Astrocyte of the spinal cord (primary cell): ENCODE results near the gene GPALPP1.

Experiments used
- DNase-seq: peaks from one replicate; pipeline ENCODE4 v3.0.0; 2011; ENCODE audit warnings: low read depth, low spot score
- H3K4me3 ChIP-seq: 2 replicates; pipeline ENCODE4 v1.5.1; 2011; ENCODE audit warnings: low read depth, mild to moderate bottlenecking, low read length, moderate library complexity
- in situ Hi-C: cut with HindIII; loops from 2 replicates; pipeline ENCODE4 v1.10.0; 2017; ENCODE audit warnings: low sequenced_read_pairs
- TF ChIP-seq, protein P1 (sequence below): IDR thresholded peaks from 2 replicates; pipeline ENCODE4 v1.5.1; 2012; ENCODE audit warnings: low read depth, mild to moderate bottlenecking, low read length, inconsistent platforms

The GPALPP1 gene

GRCh38 chr13:44967704-44968433 is 21.5 kb upstream of the GPALPP1 start:
- TF ChIP-seq, protein P1, sequence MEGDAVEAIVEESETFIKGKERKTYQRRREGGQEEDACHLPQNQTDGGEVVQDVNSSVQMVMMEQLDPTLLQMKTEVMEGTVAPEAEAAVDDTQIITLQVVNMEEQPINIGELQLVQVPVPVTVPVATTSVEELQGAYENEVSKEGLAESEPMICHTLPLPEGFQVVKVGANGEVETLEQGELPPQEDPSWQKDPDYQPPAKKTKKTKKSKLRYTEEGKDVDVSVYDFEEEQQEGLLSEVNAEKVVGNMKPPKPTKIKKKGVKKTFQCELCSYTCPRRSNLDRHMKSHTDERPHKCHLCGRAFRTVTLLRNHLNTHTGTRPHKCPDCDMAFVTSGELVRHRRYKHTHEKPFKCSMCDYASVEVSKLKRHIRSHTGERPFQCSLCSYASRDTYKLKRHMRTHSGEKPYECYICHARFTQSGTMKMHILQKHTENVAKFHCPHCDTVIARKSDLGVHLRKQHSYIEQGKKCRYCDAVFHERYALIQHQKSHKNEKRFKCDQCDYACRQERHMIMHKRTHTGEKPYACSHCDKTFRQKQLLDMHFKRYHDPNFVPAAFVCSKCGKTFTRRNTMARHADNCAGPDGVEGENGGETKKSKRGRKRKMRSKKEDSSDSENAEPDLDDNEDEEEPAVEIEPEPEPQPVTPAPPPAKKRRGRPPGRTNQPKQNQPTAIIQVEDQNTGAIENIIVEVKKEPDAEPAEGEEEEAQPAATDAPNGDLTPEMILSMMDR, result peak; percentile 44
- DNase-seq, result peak; percentile 54
- in situ Hi-C loops, result no loop called here
- no peak overlapping the region for H3K4me3 ChIP-seq

GRCh38 chr13:44968434-44968815 is 20.9 kb upstream of the GPALPP1 start:
- no peak overlapping the region for H3K4me3 ChIP-seq
- TF ChIP-seq, protein P1, result no peak
- no peak for DNase-seq
- in situ Hi-C loops, result no loop called here

DNA sequence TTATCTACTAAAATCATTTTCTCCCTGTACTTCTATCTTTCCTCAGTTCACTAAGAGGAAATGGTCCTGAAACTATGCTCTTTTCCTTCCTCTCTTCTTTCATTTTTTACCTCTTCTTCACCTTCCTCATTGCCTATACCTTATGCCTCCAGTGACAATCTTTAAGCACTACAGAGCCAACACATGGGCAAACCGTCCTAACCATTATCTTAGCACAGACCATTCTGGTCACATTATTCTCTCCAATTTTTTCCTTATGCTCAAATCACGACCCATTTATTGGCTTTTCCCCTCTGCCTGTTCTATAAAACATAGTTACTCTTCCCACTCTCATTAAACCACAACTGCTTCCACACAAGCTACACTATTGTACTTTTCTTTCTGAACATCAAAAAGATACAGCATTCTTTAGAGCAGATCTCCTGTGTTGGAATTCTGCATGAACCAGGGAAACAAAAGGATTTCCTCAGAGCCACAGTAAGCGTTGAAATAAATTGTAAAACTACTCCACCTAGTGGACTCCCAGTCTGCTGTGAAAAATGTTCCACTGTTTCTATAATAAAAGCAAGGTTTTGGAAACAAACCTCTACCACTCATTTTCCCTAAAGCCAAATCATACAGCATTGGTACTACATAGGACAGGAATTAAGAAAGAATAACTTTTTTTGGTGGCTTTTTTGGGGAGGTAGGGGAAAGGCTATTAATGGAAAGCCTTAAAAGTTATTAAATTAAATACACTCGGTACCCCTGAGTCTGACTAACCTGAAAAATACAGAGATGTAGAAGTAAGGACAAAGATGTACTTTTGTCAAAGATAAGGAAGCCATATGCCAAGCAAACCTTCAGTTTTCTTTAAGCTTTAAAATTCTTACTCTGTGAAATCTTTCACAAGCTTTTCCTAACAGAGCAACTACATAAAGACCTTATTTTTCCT is 19.5 kb upstream of the GPALPP1 start:
- in situ Hi-C loops, result no loop called here
- peak; percentile 79 for DNase-seq
- H3K4me3 ChIP-seq, result no peak overlapping the region
- TF ChIP-seq, protein P1, result peak; percentile 69

GRCh38 chr13:44971656-44972595 is 17.4 kb upstream of the GPALPP1 start:
- no peak for DNase-seq
- TF ChIP-seq, protein P1, result no peak
- H3K4me3 ChIP-seq, result no peak overlapping the region
- in situ Hi-C loops, result no loop called here

DNA sequence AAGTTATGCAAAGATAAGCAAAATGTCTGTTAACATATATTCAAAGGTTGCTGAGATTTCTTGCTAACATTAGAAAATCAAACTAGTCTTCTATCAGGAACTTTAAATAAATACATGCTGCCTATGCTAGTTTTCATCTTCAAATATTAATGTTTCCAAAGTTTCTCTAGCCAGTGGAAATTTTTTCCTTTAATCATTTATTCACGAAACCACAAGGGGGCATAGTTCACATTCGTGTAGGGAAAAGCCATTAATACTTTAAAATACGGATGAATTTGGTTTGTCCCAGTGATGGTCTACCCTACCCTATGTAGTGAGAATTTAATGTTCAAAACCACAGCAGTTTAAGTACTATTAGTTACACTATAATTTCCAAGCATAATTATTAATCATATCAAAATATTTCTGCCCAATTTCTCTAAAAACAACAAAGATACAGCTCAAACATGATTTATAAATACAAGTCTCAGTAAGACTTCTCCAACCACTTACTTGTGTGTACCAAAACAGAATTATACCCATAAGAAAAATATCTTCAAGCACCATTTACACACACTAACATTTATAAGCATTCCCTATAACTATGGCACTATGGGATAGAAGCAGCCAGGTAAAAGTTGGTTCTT is 16.3 kb upstream of the GPALPP1 start:
- TF ChIP-seq, protein P1, result peak; percentile 39
- no peak overlapping the region for H3K4me3 ChIP-seq
- in situ Hi-C loops, result no loop called here
- DNase-seq, result peak; percentile 46
